Stimulated activated naive CD8-positive, alpha-beta T cell treated with anti-CD3 and anti-CD28 coated beads, Interleukin-15, amount 100 ng/mL, for 72 hours (primary cell): ENCODE results near the gene ITPA.

Experiments
- ATAC-seq: fragments of 150-1000 bp; cut with Tn5 transposase; 2 replicates; pipeline ENCODE4 v1.10.0; 2021; ENCODE audit warnings: mild to moderate bottlenecking, moderate library complexity
- DNase-seq, 2 donors: peaks; one replicate each; pipeline ENCODE4 v3.0.0; 2021 to 2022
- H3K27ac Mint-ChIP-seq, 2 donors: one replicate each; pipeline ENCODE4 v1.8.0; 2022; ENCODE audit warnings: mild to moderate bottlenecking in 2 of 2, mixed read lengths in 2 of 2, moderate library complexity in 2 of 2
- H3K27me3 Mint-ChIP-seq: one replicate; pipeline ENCODE4 v1.8.0; 2022; ENCODE audit warnings: mixed read lengths
- H3K4me1 Mint-ChIP-seq: one replicate; pipeline ENCODE4 v1.8.0; 2022; ENCODE audit warnings: mild to moderate bottlenecking, mixed read lengths
- H3K4me3 Mint-ChIP-seq, 2 donors: one replicate each; pipeline ENCODE4 v1.8.0; 2022; ENCODE audit warnings: mild to moderate bottlenecking in 2 of 2, mixed read lengths in 2 of 2, moderate library complexity in 1 of 2
- H3K9me3 Mint-ChIP-seq, 2 donors: one replicate each; pipeline ENCODE4 v1.8.0; 2022; ENCODE audit warnings: mixed read lengths in 2 of 2

The ITPA gene

GRCh38 chr20:3240776-3241363, 31.6 kb downstream of the ITPA start:
- peaks cover 86% of the 10 kb centered on the region for H3K27me3 Mint-ChIP-seq
- peaks cover 33% of the 10 kb centered on the region for H3K4me1 Mint-ChIP-seq
- no peak for DNase-seq
- ATAC-seq = no peak
- peak overlapping the region; percentile 0 to 54 for H3K4me3 Mint-ChIP-seq
- H3K9me3 Mint-ChIP-seq = no peaks in the 10 kb centered on the region
- no peak overlapping the region for H3K27ac Mint-ChIP-seq

- DNase-seq = no peak
- H3K4me1 Mint-ChIP-seq = peaks cover 33% of the 10 kb centered on the region
- no peaks in the 10 kb centered on the region for H3K9me3 Mint-ChIP-seq
- H3K4me3 Mint-ChIP-seq = no peak overlapping the region
- no peak overlapping the region for H3K27ac Mint-ChIP-seq
- ATAC-seq = no peak
- H3K27me3 Mint-ChIP-seq = peaks cover 80% of the 10 kb centered on the region
Observed at GRCh38 chr20:3242172-3242692, 32.9 kb downstream of the ITPA start.

GRCh38 chr20:3243718-3244358, 34.5 kb downstream of the ITPA start:
- DNase-seq (no peak), ATAC-seq (no peak)
- peaks cover 84% of the 10 kb centered on the region for H3K27me3 Mint-ChIP-seq
- no peak overlapping the region for H3K4me3 Mint-ChIP-seq
- no peak overlapping the region for H3K27ac Mint-ChIP-seq
- peaks cover 27% of the 10 kb centered on the region for H3K4me1 Mint-ChIP-seq
- no peaks in the 10 kb centered on the region for H3K9me3 Mint-ChIP-seq

GRCh38 chr20:3244613-3245012, 35.3 kb downstream of the ITPA start:
- Mint-ChIP-seq H3K27me3 (peaks cover 88% of the 10 kb centered on the region), H3K27ac (no peak overlapping the region), H3K4me3 (no peak overlapping the region), H3K9me3 (no peaks in the 10 kb centered on the region), H3K4me1 (peaks cover 27% of the 10 kb centered on the region)
- no peak for DNase-seq
- no peak for ATAC-seq

- H3K4me3 Mint-ChIP-seq = no peak overlapping the region
- DNase-seq (no peak), ATAC-seq (no peak)
- no peak overlapping the region for H3K27ac Mint-ChIP-seq
- peaks cover 21% of the 10 kb centered on the region for H3K4me1 Mint-ChIP-seq
- H3K27me3 Mint-ChIP-seq = peaks cover 88% of the 10 kb centered on the region
- no peaks in the 10 kb centered on the region for H3K9me3 Mint-ChIP-seq
Observed at GRCh38 chr20:3245156-3245555, 35.9 kb downstream of the ITPA start.

- Mint-ChIP-seq H3K9me3 (no peaks in the 10 kb centered on the region), H3K27me3 (peaks cover 88% of the 10 kb centered on the region), H3K4me1 (peaks cover 20% of the 10 kb centered on the region), H3K27ac (no peak overlapping the region), H3K4me3 (no peak overlapping the region)
- ATAC-seq = no peak
- no peak for DNase-seq
Observed at GRCh38 chr20:3245711-3246110, 36.4 kb downstream of the ITPA start.

GRCh38 chr20:3246682-3247081, 37.4 kb downstream of the ITPA start:
- H3K9me3 Mint-ChIP-seq = no peaks in the 10 kb centered on the region
- H3K27ac Mint-ChIP-seq = no peak overlapping the region
- H3K27me3 Mint-ChIP-seq = peaks cover 78% of the 10 kb centered on the region
- DNase-seq (no peak), ATAC-seq (no peak)
- no peak overlapping the region for H3K4me3 Mint-ChIP-seq
- peaks cover 15% of the 10 kb centered on the region for H3K4me1 Mint-ChIP-seq

GRCh38 chr20:3247638-3248037, 38.3 kb downstream of the ITPA start:
- Mint-ChIP-seq H3K9me3 (no peaks in the 10 kb centered on the region), H3K4me3 (no peak overlapping the region), H3K4me1 (peaks cover 23% of the 10 kb centered on the region), H3K27me3 (peaks cover 69% of the 10 kb centered on the region), H3K27ac (no peak overlapping the region)
- DNase-seq (no peak), ATAC-seq (no peak)

- DNase-seq = peak; percentile 18 to 25
- Mint-ChIP-seq H3K27me3 (peaks cover 62% of the 10 kb centered on the region), H3K27ac (peak overlapping the region in 1 of 2 donors; percentile 42), H3K4me1 (peaks cover 23% of the 10 kb centered on the region), H3K4me3 (peak overlapping the region; percentile 64 to 66), H3K9me3 (no peaks in the 10 kb centered on the region)
- peak; percentile 63 for ATAC-seq
Observed at GRCh38 chr20:3248167-3248992, 39.1 kb downstream of the ITPA start.

- H3K27me3 Mint-ChIP-seq = peaks cover 56% of the 10 kb centered on the region
- peak; percentile 28 for ATAC-seq
- peak overlapping the region; percentile 64 to 66 for H3K4me3 Mint-ChIP-seq
- DNase-seq = no peak
- no peak overlapping the region for H3K27ac Mint-ChIP-seq
- H3K9me3 Mint-ChIP-seq = no peaks in the 10 kb centered on the region
- H3K4me1 Mint-ChIP-seq = peaks cover 23% of the 10 kb centered on the region
Observed at GRCh38 chr20:3248993-3249347, 39.7 kb downstream of the ITPA start.

GRCh38 chr20:3250091-3250504, 40.8 kb downstream of the ITPA start:
- no peak for ATAC-seq
- no peak for DNase-seq
- Mint-ChIP-seq H3K9me3 (no peaks in the 10 kb centered on the region), H3K27ac (no peak overlapping the region), H3K4me1 (peaks cover 17% of the 10 kb centered on the region), H3K27me3 (peaks cover 45% of the 10 kb centered on the region), H3K4me3 (no peak overlapping the region)

- Mint-ChIP-seq H3K27ac (no peak overlapping the region), H3K4me1 (peaks cover 17% of the 10 kb centered on the region), H3K9me3 (no peaks in the 10 kb centered on the region), H3K4me3 (no peak overlapping the region), H3K27me3 (peaks cover 38% of the 10 kb centered on the region)
- ATAC-seq (peak; percentile 72), DNase-seq (no peak)
Observed at GRCh38 chr20:3251806-3252205, 42.5 kb downstream of the ITPA start.

- H3K4me1 Mint-ChIP-seq = peaks cover 9% of the 10 kb centered on the region
- H3K4me3 Mint-ChIP-seq = no peak overlapping the region
- H3K27ac Mint-ChIP-seq = no peak overlapping the region
- ATAC-seq = no peak
- peaks cover under 1% of the 10 kb centered on the region for H3K27me3 Mint-ChIP-seq
- DNase-seq = no peak
- H3K9me3 Mint-ChIP-seq = no peaks in the 10 kb centered on the region
Observed at GRCh38 chr20:3255728-3256127, 46.4 kb downstream of the ITPA start.

- no peaks in the 10 kb centered on the region for H3K4me1 Mint-ChIP-seq
- H3K27ac Mint-ChIP-seq = no peak overlapping the region
- DNase-seq = no peak
- H3K9me3 Mint-ChIP-seq = no peaks in the 10 kb centered on the region
- no peaks in the 10 kb centered on the region for H3K27me3 Mint-ChIP-seq
- ATAC-seq = no peak
- no peak overlapping the region for H3K4me3 Mint-ChIP-seq
Observed at GRCh38 chr20:3258429-3258828, 49.1 kb downstream of the ITPA start.

- H3K4me3 Mint-ChIP-seq = no peak overlapping the region
- no peak for ATAC-seq
- DNase-seq = no peak
- H3K9me3 Mint-ChIP-seq = no peaks in the 10 kb centered on the region
- H3K4me1 Mint-ChIP-seq = no peaks in the 10 kb centered on the region
- no peaks in the 10 kb centered on the region for H3K27me3 Mint-ChIP-seq
- peak overlapping the region in 1 of 2 donors; percentile 63 for H3K27ac Mint-ChIP-seq
Observed at GRCh38 chr20:3262566-3262965, 53.3 kb downstream of the ITPA start.

- no peak overlapping the region for H3K4me3 Mint-ChIP-seq
- H3K27me3 Mint-ChIP-seq = no peaks in the 10 kb centered on the region
- DNase-seq (no peak), ATAC-seq (no peak)
- H3K27ac Mint-ChIP-seq = no peak overlapping the region
- no peaks in the 10 kb centered on the region for H3K4me1 Mint-ChIP-seq
- H3K9me3 Mint-ChIP-seq = no peaks in the 10 kb centered on the region
Observed at GRCh38 chr20:3270051-3270450, 60.8 kb downstream of the ITPA start.
